HG03460 (cell line): ENCODE measurements around the gene RPGRIP1.
"Not testable (repeated sequence)": the region's sequence is repeated elsewhere in the genome, so short reads cannot be mapped to it uniquely, and the experiment has no call there.

ENCODE experiments used
- ATAC-seq: cut with Tn5 transposase; IDR thresholded peaks from one replicate; pipeline ENCODE4 v1.9.1; 2021; ENCODE audit not compliant: unreplicated experiment

The RPGRIP1 gene

GRCh38 chr14:21299562-21300130, 19.8 kb downstream of the RPGRIP1 start:
- ATAC-seq, result no peak

GRCh38 chr14:21300892-21301291, 21.0 kb downstream of the RPGRIP1 start:
- ATAC-seq, result no peak

- ATAC-seq, result no peak
These were observed 22.3 kb downstream of the RPGRIP1 start for GRCh38 chr14:21302013-21302835.

- not testable (repeated sequence) for ATAC-seq
These were observed 22.9 kb downstream of the RPGRIP1 start for GRCh38 chr14:21302836-21303140.

- no peak for ATAC-seq
These were observed 27.8 kb downstream of the RPGRIP1 start for GRCh38 chr14:21307637-21308036.

- ATAC-seq, result no peak
These were observed 28.2 kb downstream of the RPGRIP1 start for GRCh38 chr14:21308132-21308478.

GRCh38 chr14:21308479-21309237, 28.8 kb downstream of the RPGRIP1 start:
- peak; percentile 88 for ATAC-seq

- ATAC-seq, result no peak
These were observed 29.4 kb downstream of the RPGRIP1 start for GRCh38 chr14:21309238-21309636.

GRCh38 chr14:21309956-21310355, 30.1 kb downstream of the RPGRIP1 start:
- no peak for ATAC-seq

- no peak for ATAC-seq
These were observed 31.7 kb downstream of the RPGRIP1 start for GRCh38 chr14:21311614-21312013.

- no peak for ATAC-seq
These were observed 33.6 kb downstream of the RPGRIP1 start for GRCh38 chr14:21313512-21313911.

GRCh38 chr14:21317398-21317797, 37.5 kb downstream of the RPGRIP1 start:
- no peak for ATAC-seq

- no peak for ATAC-seq
These were observed 41.0 kb downstream of the RPGRIP1 start for GRCh38 chr14:21320913-21321312.

- ATAC-seq, result no peak
These were observed 42.8 kb downstream of the RPGRIP1 start for GRCh38 chr14:21322716-21323115.

GRCh38 chr14:21326972-21327371, 47.1 kb downstream of the RPGRIP1 start:
- no peak for ATAC-seq
